Endothelial cell of umbilical vein (primary cell): ENCODE measurements around the gene IL22RA1.

Experiments used
- EZH2 ChIP-seq: IDR thresholded peaks from 2 replicates; pipeline ENCODE4 v1.6.1; 2012; ENCODE audit warnings: borderline replicate concordance, low read depth, mild to moderate bottlenecking, moderate library complexity, low read length, inconsistent platforms; ENCODE audit not compliant: severe bottlenecking
- FOS ChIP-seq: IDR thresholded peaks from 2 replicates; pipeline ENCODE4 v1.6.1; 2011; ENCODE audit warnings: mild to moderate bottlenecking, low read length, moderate library complexity, borderline replicate concordance; ENCODE audit not compliant: insufficient read depth
- POLR2A ChIP-seq: IDR thresholded peaks from 2 replicates; pipeline ENCODE4 v1.6.1; 2012; ENCODE audit warnings: low read depth, mild to moderate bottlenecking, control low read depth, low read length
- POLR2AphosphoS5 ChIP-seq: IDR thresholded peaks from 2 replicates; pipeline ENCODE4 v1.6.1; 2012; ENCODE audit warnings: low read depth, mild to moderate bottlenecking, control low read depth, low read length, moderate library complexity; ENCODE audit not compliant: insufficient read depth
- TF ChIP-seq, protein P1 (sequence below), 2 donors: IDR thresholded peaks; 1 replicate in 1 of 2; 2 replicates in 1 of 2; pipeline ENCODE4 v1.5.1; 2011; ENCODE audit warnings: low read length in 2 of 2, mild to moderate bottlenecking in 2 of 2, moderate library complexity in 2 of 2, control low read depth in 1 of 2, inconsistent platforms in 1 of 2, low read depth in 1 of 2; ENCODE audit not compliant: insufficient read depth in 1 of 2; ENCODE audit errors: extremely low read depth in 1 of 2
- TF ChIP-seq, protein P2 (sequence below): IDR thresholded peaks from 2 replicates; pipeline ENCODE4 v1.6.1; 2011; ENCODE audit not compliant: insufficient read depth, insufficient read length

DNA sequence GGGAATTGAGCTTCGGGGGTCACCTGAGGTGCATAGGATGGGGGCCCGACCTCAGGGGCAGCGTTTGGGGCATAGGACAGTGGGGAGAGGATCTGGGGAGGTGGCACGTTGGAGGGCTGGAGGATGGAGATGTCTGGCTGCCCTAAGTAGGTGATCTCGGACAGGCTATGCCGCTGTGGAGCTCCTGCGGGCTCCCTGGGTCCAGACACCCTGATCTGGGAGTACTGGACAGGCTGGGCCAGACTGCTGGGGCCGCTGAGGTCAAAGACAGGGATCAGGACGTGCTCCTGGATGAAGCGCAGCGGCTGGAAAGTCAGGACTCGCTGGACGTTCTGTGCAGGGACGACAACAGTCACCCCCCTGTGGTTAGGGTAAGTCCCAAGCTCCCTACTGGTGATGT lies 21.5 kb downstream of the IL22RA1 start:
- TF ChIP-seq, protein P1, sequence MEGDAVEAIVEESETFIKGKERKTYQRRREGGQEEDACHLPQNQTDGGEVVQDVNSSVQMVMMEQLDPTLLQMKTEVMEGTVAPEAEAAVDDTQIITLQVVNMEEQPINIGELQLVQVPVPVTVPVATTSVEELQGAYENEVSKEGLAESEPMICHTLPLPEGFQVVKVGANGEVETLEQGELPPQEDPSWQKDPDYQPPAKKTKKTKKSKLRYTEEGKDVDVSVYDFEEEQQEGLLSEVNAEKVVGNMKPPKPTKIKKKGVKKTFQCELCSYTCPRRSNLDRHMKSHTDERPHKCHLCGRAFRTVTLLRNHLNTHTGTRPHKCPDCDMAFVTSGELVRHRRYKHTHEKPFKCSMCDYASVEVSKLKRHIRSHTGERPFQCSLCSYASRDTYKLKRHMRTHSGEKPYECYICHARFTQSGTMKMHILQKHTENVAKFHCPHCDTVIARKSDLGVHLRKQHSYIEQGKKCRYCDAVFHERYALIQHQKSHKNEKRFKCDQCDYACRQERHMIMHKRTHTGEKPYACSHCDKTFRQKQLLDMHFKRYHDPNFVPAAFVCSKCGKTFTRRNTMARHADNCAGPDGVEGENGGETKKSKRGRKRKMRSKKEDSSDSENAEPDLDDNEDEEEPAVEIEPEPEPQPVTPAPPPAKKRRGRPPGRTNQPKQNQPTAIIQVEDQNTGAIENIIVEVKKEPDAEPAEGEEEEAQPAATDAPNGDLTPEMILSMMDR (IDR thresholded peaks at IDR 0.05; ENCODE audit: extremely low read depth in 1 of 2, insufficient read depth in 1 of 2, low read depth in 1 of 2, low read length in 2 of 2), result no peak
- TF ChIP-seq POLR2A, result no peak
- no peak for TF ChIP-seq POLR2AphosphoS5
- TF ChIP-seq EZH2, result no peak
- TF ChIP-seq, protein P2, sequence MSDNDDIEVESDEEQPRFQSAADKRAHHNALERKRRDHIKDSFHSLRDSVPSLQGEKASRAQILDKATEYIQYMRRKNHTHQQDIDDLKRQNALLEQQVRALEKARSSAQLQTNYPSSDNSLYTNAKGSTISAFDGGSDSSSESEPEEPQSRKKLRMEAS, result no peak
- no peak for TF ChIP-seq FOS
